H9 (cell line): ENCODE measurements around the gene EFL1. TPM values are rescaled to one million over a fixed set of nuclear protein-coding genes. Genes with fewer than 3 reads are reported as not detected.
"Not testable (repeated sequence)": the region's sequence is repeated elsewhere in the genome, so short reads cannot be mapped to it uniquely, and the experiment has no call there.

Experiments used
- DNase-seq: peaks from one replicate; pipeline ENCODE4 v3.0.0-alpha.2; 2017
- H2AFZ ChIP-seq: one replicate; pipeline ENCODE4 v1.6.1; 2013; ENCODE audit warnings: mild to moderate bottlenecking, low read length, control low read depth, moderate library complexity
- H2AK5ac ChIP-seq: 2 replicates; pipeline ENCODE4 v1.6.1; 2013; ENCODE audit warnings: low read length, control low read depth, mixed read lengths; ENCODE audit not compliant: insufficient read length
- H2BK120ac ChIP-seq: one replicate; pipeline ENCODE4 v1.6.1; 2013; ENCODE audit warnings: low read depth, mild to moderate bottlenecking, low read length, control low read depth, inconsistent platforms; ENCODE audit not compliant: poor library complexity, severe bottlenecking
- H2BK12ac ChIP-seq: 2 replicates; pipeline ENCODE4 v1.6.1; 2013; ENCODE audit warnings: low read length, control low read depth, mixed read lengths, low read depth; ENCODE audit not compliant: insufficient read length
- H2BK15ac ChIP-seq: 2 replicates; pipeline ENCODE4 v1.6.1; 2013; ENCODE audit warnings: low read depth, low read length, control low read depth
- H2BK20ac ChIP-seq: one replicate; pipeline ENCODE4 v1.6.1; 2013; ENCODE audit warnings: low read depth, mild to moderate bottlenecking, low read length, control low read depth, inconsistent platforms; ENCODE audit not compliant: poor library complexity, severe bottlenecking
- H2BK5ac ChIP-seq: 2 replicates; pipeline ENCODE4 v1.6.1; 2013; ENCODE audit warnings: low read length, control low read depth, mixed read lengths; ENCODE audit not compliant: insufficient read length
- H3K14ac ChIP-seq: 2 replicates; pipeline ENCODE4 v1.6.1; 2013; ENCODE audit warnings: low read length, control low read depth; ENCODE audit not compliant: insufficient read depth
- H3K18ac ChIP-seq: 2 replicates; pipeline ENCODE4 v1.6.1; 2013; ENCODE audit warnings: low read depth, mild to moderate bottlenecking, mixed read lengths, low read length, control low read depth; ENCODE audit not compliant: insufficient read length
- H3K23ac ChIP-seq: 2 replicates; pipeline ENCODE4 v1.6.1; 2013; ENCODE audit warnings: low read length, control low read depth, mixed read lengths, low read depth; ENCODE audit not compliant: insufficient read length
- H3K23me2 ChIP-seq: 2 replicates; pipeline ENCODE4 v1.6.1; 2013; ENCODE audit warnings: low read depth, mild to moderate bottlenecking, mixed read lengths, low read length, control low read depth; ENCODE audit not compliant: insufficient read length, poor library complexity, severe bottlenecking
- H3K27ac ChIP-seq: 2 replicates; pipeline ENCODE4 v1.5.1; 2013; ENCODE audit warnings: low read length, control low read depth, mixed read lengths, low read depth; ENCODE audit not compliant: insufficient read length
- H3K27me3 ChIP-seq: 2 replicates; pipeline ENCODE4 v1.6.1; 2013; ENCODE audit warnings: low read length, control low read depth, inconsistent platforms; ENCODE audit not compliant: insufficient read depth
- H3K4ac ChIP-seq: 2 replicates; pipeline ENCODE4 v1.6.1; 2013; ENCODE audit warnings: low read depth, mild to moderate bottlenecking, control low read depth, inconsistent platforms, low read length, moderate library complexity
- H3K4me1 ChIP-seq: 2 replicates; pipeline ENCODE4 v1.6.1; 2013; ENCODE audit warnings: low read length, control low read depth, inconsistent platforms; ENCODE audit not compliant: insufficient read depth
- H3K4me2 ChIP-seq: 2 replicates; pipeline ENCODE4 v1.6.1; 2013; ENCODE audit warnings: low read length, control low read depth, mixed read lengths; ENCODE audit not compliant: insufficient read length, insufficient read depth
- H3K56ac ChIP-seq: 2 replicates; pipeline ENCODE4 v1.6.1; 2013; ENCODE audit warnings: low read depth, mild to moderate bottlenecking, mixed read lengths, low read length, control low read depth; ENCODE audit not compliant: insufficient read length
- H3K79me1 ChIP-seq: 2 replicates; pipeline ENCODE4 v1.6.1; 2013; ENCODE audit warnings: low read depth, mild to moderate bottlenecking, moderate library complexity, low read length, control low read depth, inconsistent platforms; ENCODE audit not compliant: insufficient read depth, poor library complexity, severe bottlenecking
- H3K79me2 ChIP-seq: 2 replicates; pipeline ENCODE4 v1.6.1; 2013; ENCODE audit warnings: low read length, control low read depth, inconsistent platforms; ENCODE audit not compliant: insufficient read depth
- H3K9ac ChIP-seq: 2 replicates; pipeline ENCODE4 v1.6.1; 2013; ENCODE audit warnings: low read length, control low read depth, mixed read lengths; ENCODE audit not compliant: insufficient read length; ENCODE audit errors: extremely low read depth
- H3K9me3 ChIP-seq: one replicate; pipeline ENCODE4 v1.6.1; 2013; ENCODE audit warnings: low read depth, low read length, inconsistent platforms; ENCODE audit not compliant: control insufficient read depth
- H3T11ph ChIP-seq: one replicate; pipeline ENCODE4 v1.6.1; 2013; ENCODE audit warnings: mild to moderate bottlenecking, low read length, control low read depth, inconsistent platforms
- H4K20me1 ChIP-seq: one replicate; pipeline ENCODE4 v1.6.1; 2013; ENCODE audit not compliant: control insufficient read depth, insufficient read length, insufficient read depth
- H4K5ac ChIP-seq: 2 replicates; pipeline ENCODE4 v1.6.1; 2013; ENCODE audit warnings: low read depth, mild to moderate bottlenecking, mixed read lengths, low read length, control low read depth; ENCODE audit not compliant: insufficient read length
- H4K8ac ChIP-seq: replicated peaks from 2 replicates; pipeline ENCODE4 v1.6.1; 2013; ENCODE audit warnings: low read length, control low read depth, mixed read lengths, low read depth; ENCODE audit not compliant: insufficient read length
- H4K91ac ChIP-seq: 2 replicates; pipeline ENCODE4 v1.6.1; 2013; ENCODE audit warnings: low read depth, mild to moderate bottlenecking, moderate library complexity, mixed read lengths, low read length, control low read depth; ENCODE audit not compliant: insufficient read length
- H3K27ac Mint-ChIP-seq, 3 experiments: 2 replicates in 2 of 3; 3 replicates in 1 of 3; pipeline ENCODE4 v1.8.0; 2020 to 2021; ENCODE audit warnings: mixed read lengths in 3 of 3, mild to moderate bottlenecking in 1 of 3, moderate library complexity in 1 of 3
- H3K27me3 Mint-ChIP-seq: 2 replicates; pipeline ENCODE4 v1.8.0; 2021; ENCODE audit warnings: low read depth, mild to moderate bottlenecking, moderate library complexity, mixed read lengths
- H3K36me3 Mint-ChIP-seq, 3 experiments: 2 replicates in 2 of 3; 3 replicates in 1 of 3; pipeline ENCODE4 v1.8.0; 2020 to 2021; ENCODE audit warnings: low read depth in 3 of 3, mixed read lengths in 3 of 3; ENCODE audit not compliant: insufficient read depth in 1 of 3
- H3K4me1 Mint-ChIP-seq, 2 experiments: 2 replicates each; pipeline ENCODE4 v1.8.0; 2020; ENCODE audit warnings: mixed read lengths in 2 of 2
- H3K4me3 Mint-ChIP-seq, 2 experiments: 2 replicates in 1 of 2; 3 replicates in 1 of 2; pipeline ENCODE4 v1.8.0; 2020 to 2021; ENCODE audit warnings: mild to moderate bottlenecking in 2 of 2, mixed read lengths in 2 of 2, moderate library complexity in 1 of 2
- H3K9me3 Mint-ChIP-seq, 2 experiments: 2 replicates in 1 of 2; 3 replicates in 1 of 2; pipeline ENCODE4 v1.8.0; 2020; ENCODE audit warnings: mild to moderate bottlenecking in 2 of 2, mixed read lengths in 2 of 2, moderate library complexity in 1 of 2
- CTCF ChIP-seq: fragments of 200-600 bp; sonication (generic); conservative IDR thresholded peaks from 3 replicates; pipeline ENCODE4 v1.8.0; 2021; ENCODE audit warnings: antibody characterized with exemption, mild to moderate bottlenecking
- WGBS: extraction: QIAGEN DNeasy Blood & Tissue Kit; methylation state at CpG from one replicate; pipeline ENCODE4 v1.1.7; 2013; ENCODE audit warnings: missing lambda C conversion rate, low lambda C conversion rate, mixed read lengths; ENCODE audit not compliant: insufficient read length; ENCODE audit errors: extremely low coverage; 5-methylcytosine and 5-hydroxymethylcytosine counted together
- total RNA-seq: library from RNA; stranded (reverse); gene quantifications from 2 replicates; pipeline ENCODE4 v1.2.1, GENCODE V29; 2021

EFL1 gene
- total RNA-seq, 1 experiment from 2014 or later: 29.4 TPM

GRCh38 chr15:82272154-82272553, 9.6 kb upstream of the EFL1 start:
- H3K27me3 Mint-ChIP-seq: no peaks in the 10 kb centered on the region; the same call in 1 of the 2 replicates
- H4K20me1 ChIP-seq: no peaks in the 10 kb centered on the region
- no peak overlapping the region for H3K56ac ChIP-seq
- no peak overlapping the region for H3K27ac Mint-ChIP-seq
- H2BK20ac ChIP-seq: no peak overlapping the region
- no peaks in the 10 kb centered on the region for H3K79me1 ChIP-seq
- peaks cover 8 to 12% of the 10 kb centered on the region in 2 experiments for H3K4me1 Mint-ChIP-seq
- peaks cover 14 to 24% (median 20%) of the 10 kb centered on the region in 3 experiments for H3K36me3 Mint-ChIP-seq
- DNase-seq: no peak
- peaks cover 9% of the 10 kb centered on the region for H3K4me1 ChIP-seq
- H3K4me3 Mint-ChIP-seq: no peak overlapping the region
- TF ChIP-seq CTCF: no peak
- no peak overlapping the region for H2BK12ac ChIP-seq
- no peaks in the 10 kb centered on the region for H3K9me3 ChIP-seq
- no peak overlapping the region for H3K27ac ChIP-seq
- no peak overlapping the region for H4K8ac ChIP-seq
- no peak overlapping the region for H2BK120ac ChIP-seq
- H3K14ac ChIP-seq: no peak overlapping the region
- no peak overlapping the region for H3K18ac ChIP-seq
- H3K4me2 ChIP-seq: no peak overlapping the region
- no CpG with 5 or more reads among the region's 2 CpGs for WGBS
- H4K91ac ChIP-seq: no peak overlapping the region
- H3K4ac ChIP-seq: no peak overlapping the region
- H4K5ac ChIP-seq: no peak overlapping the region
- H2BK15ac ChIP-seq: no peak overlapping the region
- no peaks in the 10 kb centered on the region for H3K79me2 ChIP-seq
- H3K9ac ChIP-seq: no peak overlapping the region
- no peak overlapping the region for H2BK5ac ChIP-seq
- H3K9me3 Mint-ChIP-seq: peaks cover 19 to 22% of the 10 kb centered on the region in 2 experiments
- H2AFZ ChIP-seq: no peak overlapping the region
- H3K23me2 ChIP-seq: no peaks in the 10 kb centered on the region
- no peak overlapping the region for H3K23ac ChIP-seq
- H3T11ph ChIP-seq: no peak overlapping the region
- no peaks in the 10 kb centered on the region for H3K27me3 ChIP-seq
- H2AK5ac ChIP-seq: no peak overlapping the region

- not testable (repeated sequence) for H4K5ac ChIP-seq, H3K4me3 Mint-ChIP-seq, H3K14ac ChIP-seq, H2BK5ac ChIP-seq, H4K8ac ChIP-seq, H3K23me2 ChIP-seq, H3K18ac ChIP-seq, H3K23ac ChIP-seq, H2AFZ ChIP-seq, H3K36me3 Mint-ChIP-seq, H3K27me3 Mint-ChIP-seq, H3T11ph ChIP-seq, H3K9me3 Mint-ChIP-seq, H3K9ac ChIP-seq, H3K56ac ChIP-seq, H3K4me1 ChIP-seq, H3K27ac ChIP-seq, H2BK20ac ChIP-seq, DNase-seq, H2BK12ac ChIP-seq, H2BK15ac ChIP-seq, H3K4ac ChIP-seq, H3K27ac Mint-ChIP-seq, H2BK120ac ChIP-seq, H3K79me1 ChIP-seq, H3K4me2 ChIP-seq, H4K20me1 ChIP-seq, H3K27me3 ChIP-seq, H4K91ac ChIP-seq, H3K9me3 ChIP-seq, H3K79me2 ChIP-seq, H2AK5ac ChIP-seq
- peaks cover 25 to 31% of the 10 kb centered on the region in 2 experiments for H3K4me1 Mint-ChIP-seq
- WGBS: no CpG with 5 or more reads among the region's 2 CpGs
Measured at GRCh38 chr15:82268454-82268853, 5.9 kb upstream of the EFL1 start.
